SK-N-SH treated with all-trans-retinoic acid at 6 μM for 48 hours (cell line): ENCODE results near the gene TUB.

Source experiments
- ARNTL ChIP-seq: fragments of 450-650 bp; formaldehyde crosslinking; IDR thresholded peaks from 2 replicates; pipeline ENCODE4 v1.5.0; 2020; ENCODE audit warnings: low read depth, mild to moderate bottlenecking, moderate library complexity, borderline replicate concordance
- BACH2 ChIP-seq: fragments of 250-450 bp; sonication (Bioruptor Pico); IDR thresholded peaks from 2 replicates; pipeline ENCODE4 v1.9.0; 2021; ENCODE audit warnings: mild to moderate bottlenecking, borderline replicate concordance
- CREB5 ChIP-seq: fragments of 250-450 bp; sonication (Bioruptor Pico); IDR thresholded peaks from 2 replicates; pipeline ENCODE4 v1.5.1; 2020; ENCODE audit warnings: low read depth, mild to moderate bottlenecking, moderate library complexity
- CSRNP3 ChIP-seq: fragments of 250-450 bp; sonication (Bioruptor Pico); IDR thresholded peaks from 2 replicates; pipeline ENCODE4 v1.5.1; 2021; ENCODE audit warnings: mild to moderate bottlenecking, moderate library complexity
- ESRRG ChIP-seq: fragments of 250-450 bp; sonication (Bioruptor Pico); IDR thresholded peaks from 2 replicates; pipeline ENCODE4 v1.6.1; 2021; ENCODE audit warnings: mild to moderate bottlenecking
- OSR1 ChIP-seq: fragments of 250-450 bp; sonication (Bioruptor Pico); IDR thresholded peaks from 2 replicates; pipeline ENCODE4 v1.8.0; 2022; ENCODE audit warnings: moderate library complexity, mild to moderate bottlenecking, inconsistent platforms
- PATZ1 ChIP-seq: fragments of 250-450 bp; sonication (Bioruptor Pico); IDR thresholded peaks from 2 replicates; pipeline ENCODE4 v1.8.0; 2020; ENCODE audit warnings: mild to moderate bottlenecking, moderate library complexity, borderline replicate concordance
- POU6F1 ChIP-seq: fragments of 250-450 bp; sonication (Bioruptor Pico); IDR thresholded peaks from 2 replicates; pipeline ENCODE4 v1.8.0; 2021; ENCODE audit warnings: low read depth, mild to moderate bottlenecking, moderate library complexity, borderline replicate concordance
- PPARA ChIP-seq: fragments of 250-450 bp; sonication (Bioruptor Pico); IDR thresholded peaks from 2 replicates; pipeline ENCODE4 v1.5.0; 2020; ENCODE audit warnings: mild to moderate bottlenecking, borderline replicate concordance
- ZC3H10 ChIP-seq: fragments of 250-450 bp; sonication (Bioruptor Pico); IDR thresholded peaks from 2 replicates; pipeline ENCODE4 v1.5.1; 2021; ENCODE audit warnings: mild to moderate bottlenecking, moderate library complexity
- ZFP3 ChIP-seq: fragments of 250-450 bp; sonication (Bioruptor Pico); IDR thresholded peaks from 2 replicates; pipeline ENCODE4 v1.5.0; 2020; ENCODE audit warnings: mild to moderate bottlenecking, moderate library complexity
- ZFP30 ChIP-seq: fragments of 450-650 bp; formaldehyde crosslinking; IDR thresholded peaks from 2 replicates; pipeline ENCODE4 v1.5.0; 2022; ENCODE audit warnings: mild to moderate bottlenecking, moderate library complexity
- ZNF70 ChIP-seq: fragments of 450-650 bp; formaldehyde crosslinking; IDR thresholded peaks from 2 replicates; pipeline ENCODE4 v1.5.0; 2020; ENCODE audit warnings: mild to moderate bottlenecking, moderate library complexity
- ZNF8 ChIP-seq: fragments of 450-650 bp; formaldehyde crosslinking; IDR thresholded peaks from 2 replicates; pipeline ENCODE4 v1.5.0; 2020; ENCODE audit warnings: mild to moderate bottlenecking, moderate library complexity

GRCh38 chr11:8107642-8108041 is 26.6 kb downstream of the TUB start:
- TF ChIP-seq ZNF8 (CRISPR knock-in tag) (no peak), BACH2 (CRISPR knock-in tag) (no peak), ZNF70 (CRISPR knock-in tag) (no peak), ZFP3 (CRISPR knock-in tag) (no peak), OSR1 (CRISPR knock-in tag) (no peak), CSRNP3 (CRISPR knock-in tag) (no peak), PATZ1 (CRISPR knock-in tag) (no peak), ESRRG (CRISPR knock-in tag) (no peak), ZFP30 (no peak), ZC3H10 (CRISPR knock-in tag) (no peak), ARNTL (CRISPR knock-in tag) (no peak), PPARA (CRISPR knock-in tag) (no peak), POU6F1 (CRISPR knock-in tag) (no peak), CREB5 (CRISPR knock-in tag) (no peak)
